Measurements from ENCODE around the gene LRRC8A. TPM values are rescaled to one million over a fixed set of nuclear protein-coding genes. Genes with fewer than 3 reads are reported as not detected.
A peak's percentile ranks its signal among the peaks of the same experiment; 100 is the strongest.
"Not testable (repeated sequence)": the region's sequence is repeated elsewhere in the genome, so short reads cannot be mapped to it uniquely, and the experiment has no call there.

The LRRC8A gene
- total and polyA plus RNA-seq, 2 experiments from 2014 or later: 35.6 to 37.9 TPM

GRCh38 chr9:128845186-128845931 is 36.6 kb upstream of the LRRC8A start:
- H3K27me3 ChIP-seq (replicated peaks; ENCODE audit: insufficient read depth): no peaks in the 10 kb centered on the region
- no peaks in the 10 kb centered on the region for H3K9me2 ChIP-seq (ENCODE audit: insufficient read depth)
- H3K4me1 ChIP-seq (ENCODE audit: insufficient read depth): no peaks in the 10 kb centered on the region
- no peak overlapping the region for H3K27ac ChIP-seq
- no peak for DNase-seq
- H3K4me3 ChIP-seq: no peak overlapping the region
- TF ChIP-seq EZH2phosphoT487 (IDR thresholded peaks at IDR 0.05; ENCODE audit: insufficient read depth, low read depth): no peak
- TF ChIP-seq EZH2 (IDR thresholded peaks at IDR 0.05; ENCODE audit: insufficient read depth, poor library complexity, severe bottlenecking): no peak
- no peaks in the 10 kb centered on the region for H3K79me2 ChIP-seq (ENCODE audit: insufficient read depth)
- H2AFZ ChIP-seq: no peak overlapping the region
- no peaks in the 10 kb centered on the region for H3K9me3 ChIP-seq (ENCODE audit: low read depth)
- WGBS, 2 experiments (ENCODE audit: low coverage in 1 of 2, low lambda C conversion rate in 2 of 2, missing lambda C conversion rate in 2 of 2): 88 to 89% methylated on average over 13 of the region's 13 CpGs
- no peaks in the 10 kb centered on the region for H3F3A ChIP-seq (ENCODE audit: insufficient read depth)
- in situ Hi-C loops (cut with MboI): no loop called here
- no peaks in the 10 kb centered on the region for H3K36me3 ChIP-seq (ENCODE audit: low read depth)
- no peak overlapping the region for H3K9ac ChIP-seq
- H4K20me1 ChIP-seq (ENCODE audit: insufficient read depth): no peaks in the 10 kb centered on the region
- H3K4me2 ChIP-seq (ENCODE audit: unreplicated experiment): no peak overlapping the region

- no peaks in the 10 kb centered on the region for H3K79me2 ChIP-seq (ENCODE audit: insufficient read depth)
- no peaks in the 10 kb centered on the region for H3K4me1 ChIP-seq (ENCODE audit: insufficient read depth)
- no peak overlapping the region for H3K4me3 ChIP-seq
- H3K36me3 ChIP-seq (ENCODE audit: low read depth): no peaks in the 10 kb centered on the region
- H4K20me1 ChIP-seq (ENCODE audit: insufficient read depth): no peaks in the 10 kb centered on the region
- H3K9me2 ChIP-seq (ENCODE audit: insufficient read depth): no peaks in the 10 kb centered on the region
- no peak overlapping the region for H2AFZ ChIP-seq
- in situ Hi-C loops (cut with MboI): no loop called here
- H3K4me2 ChIP-seq (ENCODE audit: unreplicated experiment): no peak overlapping the region
- H3K9ac ChIP-seq: no peak overlapping the region
- no peaks in the 10 kb centered on the region for H3K9me3 ChIP-seq (ENCODE audit: low read depth)
- H3K27me3 ChIP-seq (replicated peaks; ENCODE audit: insufficient read depth): no peaks in the 10 kb centered on the region
- 92 to 94% methylated on average over 3 of the region's 3 CpGs for WGBS, 2 experiments (ENCODE audit: low coverage in 1 of 2, low lambda C conversion rate in 2 of 2, missing lambda C conversion rate in 2 of 2)
- no peak for DNase-seq
- TF ChIP-seq EZH2 (IDR thresholded peaks at IDR 0.05; ENCODE audit: insufficient read depth, poor library complexity, severe bottlenecking) (no peak), EZH2phosphoT487 (IDR thresholded peaks at IDR 0.05; ENCODE audit: insufficient read depth, low read depth) (no peak)
- H3F3A ChIP-seq (ENCODE audit: insufficient read depth): no peaks in the 10 kb centered on the region
- H3K27ac ChIP-seq: no peak overlapping the region
These were observed 35.3 kb upstream of the LRRC8A start for GRCh38 chr9:128846680-128847030.

- no peak overlapping the region for H3K27ac ChIP-seq
- in situ Hi-C loops (cut with MboI): no loop called here
- no peak for TF ChIP-seq EZH2phosphoT487 (IDR thresholded peaks at IDR 0.05; ENCODE audit: insufficient read depth, low read depth)
- TF ChIP-seq EZH2 (IDR thresholded peaks at IDR 0.05; ENCODE audit: insufficient read depth, poor library complexity, severe bottlenecking): no peak
- H4K20me1 ChIP-seq (ENCODE audit: insufficient read depth): no peaks in the 10 kb centered on the region
- 100% methylated on average over 1 of the region's 1 CpG for WGBS, 2 experiments (ENCODE audit: low coverage in 1 of 2, low lambda C conversion rate in 2 of 2, missing lambda C conversion rate in 2 of 2)
- H2AFZ ChIP-seq: no peak overlapping the region
- no peaks in the 10 kb centered on the region for H3K9me3 ChIP-seq (ENCODE audit: low read depth)
- DNase-seq: no peak
- H3K36me3 ChIP-seq (ENCODE audit: low read depth): no peaks in the 10 kb centered on the region
- H3K9me2 ChIP-seq (ENCODE audit: insufficient read depth): no peaks in the 10 kb centered on the region
- H3K4me1 ChIP-seq (ENCODE audit: insufficient read depth): no peaks in the 10 kb centered on the region
- no peak overlapping the region for H3K9ac ChIP-seq
- no peak overlapping the region for H3K4me3 ChIP-seq
- H3K27me3 ChIP-seq (replicated peaks; ENCODE audit: insufficient read depth): no peaks in the 10 kb centered on the region
- no peak overlapping the region for H3K4me2 ChIP-seq (ENCODE audit: unreplicated experiment)
- H3K79me2 ChIP-seq (ENCODE audit: insufficient read depth): no peaks in the 10 kb centered on the region
- no peaks in the 10 kb centered on the region for H3F3A ChIP-seq (ENCODE audit: insufficient read depth)
These were observed 34.1 kb upstream of the LRRC8A start for GRCh38 chr9:128847803-128848202.

GRCh38 chr9:128851024-128851423 is 30.9 kb upstream of the LRRC8A start:
- H4K20me1 ChIP-seq (ENCODE audit: insufficient read depth); H3K4me2 ChIP-seq (ENCODE audit: unreplicated experiment); H2AFZ ChIP-seq; in situ Hi-C loops (cut with MboI); H3K4me1 ChIP-seq (ENCODE audit: insufficient read depth); H3K4me3 ChIP-seq; H3K79me2 ChIP-seq (ENCODE audit: insufficient read depth); H3F3A ChIP-seq (ENCODE audit: insufficient read depth); H3K9me2 ChIP-seq (ENCODE audit: insufficient read depth); H3K9ac ChIP-seq; H3K27ac ChIP-seq; H3K9me3 ChIP-seq (ENCODE audit: low read depth); H3K36me3 ChIP-seq (ENCODE audit: low read depth); H3K27me3 ChIP-seq (replicated peaks; ENCODE audit: insufficient read depth); DNase-seq: not testable (repeated sequence)
- 77 to 80% methylated on average over 10 of the region's 10 CpGs for WGBS, 2 experiments (ENCODE audit: low coverage in 1 of 2, low lambda C conversion rate in 2 of 2, missing lambda C conversion rate in 2 of 2)

- H3K9me3 ChIP-seq (ENCODE audit: low read depth); H3K4me3 ChIP-seq; H3K9me2 ChIP-seq (ENCODE audit: insufficient read depth); H2AFZ ChIP-seq; H3K36me3 ChIP-seq (ENCODE audit: low read depth); H3K4me1 ChIP-seq (ENCODE audit: insufficient read depth); H3F3A ChIP-seq (ENCODE audit: insufficient read depth); H3K9ac ChIP-seq; H4K20me1 ChIP-seq (ENCODE audit: insufficient read depth); H3K27ac ChIP-seq; in situ Hi-C loops (cut with MboI); H3K79me2 ChIP-seq (ENCODE audit: insufficient read depth); H3K27me3 ChIP-seq (replicated peaks; ENCODE audit: insufficient read depth); H3K4me2 ChIP-seq (ENCODE audit: unreplicated experiment): not testable (repeated sequence)
- DNase-seq: peak; percentile 68
- WGBS, 2 experiments (ENCODE audit: low coverage in 1 of 2, low lambda C conversion rate in 2 of 2, missing lambda C conversion rate in 2 of 2): 53 to 58% methylated on average over 10 of the region's 10 CpGs
These were observed 29.9 kb upstream of the LRRC8A start for GRCh38 chr9:128851779-128852600.

- in situ Hi-C loops (cut with MboI); H3K36me3 ChIP-seq (ENCODE audit: low read depth); DNase-seq; H3K79me2 ChIP-seq (ENCODE audit: insufficient read depth); H3K9me3 ChIP-seq (ENCODE audit: low read depth); H3F3A ChIP-seq (ENCODE audit: insufficient read depth); H3K9me2 ChIP-seq (ENCODE audit: insufficient read depth); H3K4me1 ChIP-seq (ENCODE audit: insufficient read depth); H4K20me1 ChIP-seq (ENCODE audit: insufficient read depth); H3K4me2 ChIP-seq (ENCODE audit: unreplicated experiment); H3K9ac ChIP-seq; H3K27ac ChIP-seq; H2AFZ ChIP-seq; H3K27me3 ChIP-seq (replicated peaks; ENCODE audit: insufficient read depth); H3K4me3 ChIP-seq: not testable (repeated sequence)
- 80 to 82% methylated on average over 2 of the region's 2 CpGs for WGBS, 2 experiments (ENCODE audit: low coverage in 1 of 2, low lambda C conversion rate in 2 of 2, missing lambda C conversion rate in 2 of 2)
These were observed 29.3 kb upstream of the LRRC8A start for GRCh38 chr9:128852646-128853045.

GRCh38 chr9:128854454-128854853 is 27.5 kb upstream of the LRRC8A start:
- WGBS, 2 experiments (ENCODE audit: low coverage in 1 of 2, low lambda C conversion rate in 2 of 2, missing lambda C conversion rate in 2 of 2): 95 to 99% methylated on average over 6 of the region's 6 CpGs
- H3K27ac ChIP-seq: not testable (repeated sequence)

More at GRCh38 chr9:128854454-128854853, 27.5 kb upstream of the LRRC8A start:
- H3F3A ChIP-seq (ENCODE audit: insufficient read depth); H3K9ac ChIP-seq; H3K4me3 ChIP-seq; H2AFZ ChIP-seq; H3K79me2 ChIP-seq (ENCODE audit: insufficient read depth); H3K9me2 ChIP-seq (ENCODE audit: insufficient read depth); H4K20me1 ChIP-seq (ENCODE audit: insufficient read depth); in situ Hi-C loops (cut with MboI); H3K4me2 ChIP-seq (ENCODE audit: unreplicated experiment); H3K36me3 ChIP-seq (ENCODE audit: low read depth); H3K27me3 ChIP-seq (replicated peaks; ENCODE audit: insufficient read depth); H3K9me3 ChIP-seq (ENCODE audit: low read depth); DNase-seq; H3K4me1 ChIP-seq (ENCODE audit: insufficient read depth): not testable (repeated sequence)
